ENCODE results near the gene LTN1. TPM values are rescaled to one million over a fixed set of nuclear protein-coding genes. Genes with fewer than 3 reads are reported as not detected.

The LTN1 gene
- total and polyA plus RNA-seq, 8 donors = 3.1 to 63.3 (median 9.0) TPM

DNA sequence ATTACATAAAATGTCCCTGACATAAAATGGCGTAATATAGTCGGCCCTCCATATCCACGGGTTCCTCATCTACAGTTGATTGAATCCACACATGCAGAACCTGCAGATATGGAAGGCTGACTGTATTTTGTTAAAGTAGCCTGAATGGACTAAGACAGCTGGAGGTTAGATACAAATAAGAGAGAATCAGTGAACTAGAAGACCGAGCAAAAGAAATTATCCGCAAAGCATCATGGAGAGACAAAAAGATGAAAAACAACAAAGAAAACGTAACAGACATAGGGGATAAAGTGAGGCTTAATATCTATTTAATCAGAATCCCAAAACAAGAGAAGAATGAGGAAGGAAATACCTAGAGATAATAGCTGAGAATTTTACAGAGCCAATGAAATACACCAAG lies 20.3 kb downstream of the LTN1 start:
- Histone ChIP-seq H3K4me3 (no peak overlapping the region), H3K9me3 (no peaks in the 10 kb centered on the region), H3K36me3 (peaks cover 17 to 94% (median 92%) of the 10 kb centered on the region in 4 donors), H3K4me1 (no peaks in the 10 kb centered on the region), H3K27me3 (no peaks in the 10 kb centered on the region), H3K27ac (no peak overlapping the region)
- intact Hi-C loops (cut with DNase I; ENCODE audit: low total_unique reads) = no loop called here
- DNase-seq = no peak
- no peak for TF ChIP-seq CTCF (IDR thresholded peaks at IDR 0.05)
- TF ChIP-seq POLR2AphosphoS5 (IDR thresholded peaks at IDR 0.05) = no peak
- no peak for TF ChIP-seq POLR2A (IDR thresholded peaks at IDR 0.05)
- TF ChIP-seq EP300 (IDR thresholded peaks at IDR 0.05) = no peak
- WGBS, 5 donors = 89 to 98% (median 96%) methylated on average over 6 of the region's 6 CpGs

DNA sequence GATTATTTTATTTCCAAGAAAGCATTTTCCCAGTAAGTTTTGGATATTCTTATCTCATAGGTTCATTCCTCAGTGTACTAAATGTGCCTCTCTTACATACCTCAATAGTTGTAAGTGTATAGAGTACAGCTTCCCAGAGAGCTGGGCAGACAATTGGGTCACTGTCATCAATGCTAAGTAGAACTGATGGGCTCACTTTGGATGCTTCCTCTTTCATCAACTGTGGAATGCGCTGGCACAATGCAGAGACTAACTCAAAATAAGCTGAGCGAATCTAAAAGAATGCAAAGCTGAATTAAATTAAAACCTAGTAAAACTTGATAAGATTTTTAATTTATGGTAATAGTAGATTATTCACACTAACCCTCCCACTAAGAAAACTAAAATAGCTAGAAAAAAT lies 21.5 kb downstream of the LTN1 start:
- TF ChIP-seq POLR2A (IDR thresholded peaks at IDR 0.05) = no peak
- no peak for TF ChIP-seq CTCF (IDR thresholded peaks at IDR 0.05)
- TF ChIP-seq EP300 (IDR thresholded peaks at IDR 0.05) = no peak
- TF ChIP-seq POLR2AphosphoS5 (IDR thresholded peaks at IDR 0.05) = no peak
- Histone ChIP-seq H3K27ac (no peak overlapping the region), H3K36me3 (peaks cover 26 to 94% (median 92%) of the 10 kb centered on the region in 4 donors), H3K4me1 (no peaks in the 10 kb centered on the region), H3K4me3 (no peak overlapping the region), H3K27me3 (no peaks in the 10 kb centered on the region), H3K9me3 (no peaks in the 10 kb centered on the region)
- intact Hi-C loops (cut with DNase I; ENCODE audit: low total_unique reads) = no loop called here
- DNase-seq = no peak
- WGBS, 5 donors = 92 to 100% (median 96%) methylated on average over 2 of the region's 2 CpGs

- Histone ChIP-seq H3K36me3 (peaks cover 26 to 97% (median 89%) of the 10 kb centered on the region in 4 donors), H3K27me3 (no peaks in the 10 kb centered on the region), H3K27ac (no peak overlapping the region), H3K9me3 (no peaks in the 10 kb centered on the region), H3K4me3 (no peak overlapping the region), H3K4me1 (peaks cover 0 to 9% (median 0%) of the 10 kb centered on the region in 4 donors)
- WGBS, 5 donors = 88 to 100% (median 96%) methylated on average over 1 of the region's 1 CpG
- intact Hi-C loops (cut with DNase I; ENCODE audit: low total_unique reads) = no loop called here
- no peak for TF ChIP-seq POLR2AphosphoS5 (IDR thresholded peaks at IDR 0.05)
- no peak for DNase-seq
These were observed 28.8 kb downstream of the LTN1 start for GRCh38 chr21:28963831-28964230.

GRCh38 chr21:28962465-28962864 lies 30.2 kb downstream of the LTN1 start:
- H3K27ac ChIP-seq = no peak overlapping the region
- H3K36me3 ChIP-seq = peaks cover 21 to 97% (median 89%) of the 10 kb centered on the region in 4 donors
- no peaks in the 10 kb centered on the region for H3K9me3 ChIP-seq
- DNase-seq = no peak
- no peaks in the 10 kb centered on the region for H3K27me3 ChIP-seq
- intact Hi-C loops (cut with DNase I; ENCODE audit: low total_unique reads) = no loop called here
- H3K4me3 ChIP-seq = no peak overlapping the region
- H3K4me1 ChIP-seq = peaks cover 0 to 9% (median 0%) of the 10 kb centered on the region in 4 donors
- WGBS, 5 donors = 81 to 93% (median 89%) methylated on average over 2 of the region's 2 CpGs
- TF ChIP-seq POLR2AphosphoS5 (IDR thresholded peaks at IDR 0.05) = no peak

DNA sequence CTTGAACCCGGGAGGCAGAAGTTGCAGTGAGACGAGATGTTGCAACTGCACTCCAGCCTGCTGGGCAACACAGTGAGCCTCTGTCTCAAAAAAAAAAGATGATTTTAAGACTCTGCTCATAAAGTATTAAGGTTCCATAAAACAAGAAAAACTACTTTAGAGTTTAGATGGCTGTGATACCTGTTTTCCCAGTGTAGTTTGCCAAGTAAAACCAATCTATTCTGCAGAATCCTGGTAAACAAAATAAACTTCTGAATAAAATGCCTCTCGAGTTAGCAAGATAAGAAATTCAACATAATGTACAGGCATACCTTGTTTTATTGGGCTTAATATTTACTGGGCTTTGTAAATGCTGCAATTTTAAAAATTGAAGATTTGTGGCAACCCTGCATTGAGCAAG lies 30.8 kb downstream of the LTN1 start:
- no peaks in the 10 kb centered on the region for H3K27me3 ChIP-seq
- peaks cover 0 to 9% (median 0%) of the 10 kb centered on the region in 4 donors for H3K4me1 ChIP-seq
- 68 to 80% (median 78%) methylated on average over 3 of the region's 3 CpGs for WGBS, 5 donors
- DNase-seq = no peak
- H3K36me3 ChIP-seq = peaks cover 15 to 97% (median 89%) of the 10 kb centered on the region in 4 donors
- H3K4me3 ChIP-seq = no peak overlapping the region
- no peak overlapping the region for H3K27ac ChIP-seq
- no peak for TF ChIP-seq CTCF (IDR thresholded peaks at IDR 0.05)
- TF ChIP-seq EP300 (IDR thresholded peaks at IDR 0.05) = no peak
- TF ChIP-seq POLR2AphosphoS5 (IDR thresholded peaks at IDR 0.05) = no peak
- TF ChIP-seq POLR2A (IDR thresholded peaks at IDR 0.05) = no peak
- intact Hi-C loops (cut with DNase I; ENCODE audit: low total_unique reads) = no loop called here
- no peaks in the 10 kb centered on the region for H3K9me3 ChIP-seq
